ENCODE data around the gene SULT1B1. TPM values are rescaled to one million over a fixed set of nuclear protein-coding genes. Genes with fewer than 3 reads are reported as not detected.

Gene SULT1B1
- total and polyA plus RNA-seq, 2 donors (not counting 3 experiments of a cell fraction or from before 2014, with no cell fraction given) = 45.0 to 59.5 TPM

DNA sequence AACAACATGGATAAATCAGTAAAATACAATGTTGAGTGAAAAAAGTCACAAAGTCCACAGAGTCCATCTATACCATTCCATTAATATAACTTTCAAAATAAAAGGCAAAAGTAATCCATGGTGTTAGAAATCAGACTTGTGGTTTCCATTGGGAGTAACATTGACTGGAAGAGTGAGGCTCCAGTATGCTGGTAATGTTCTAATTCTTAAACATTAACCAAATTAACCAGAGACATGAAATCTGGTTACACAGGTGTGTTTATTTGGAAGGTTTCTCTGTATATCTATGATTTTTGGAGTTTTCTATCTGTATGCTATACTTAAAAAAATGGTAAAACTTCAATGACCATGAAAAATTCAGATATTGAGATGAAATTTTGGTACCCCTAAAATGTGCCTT is 42.6 kb downstream of the SULT1B1 start:
- peak overlapping the region; percentile 86 for H3K9ac ChIP-seq (replicated peaks; ENCODE audit: extremely low read depth, insufficient read depth, low read length)
- no peaks in the 10 kb centered on the region for H3K27me3 ChIP-seq (ENCODE audit: control insufficient read depth in 2 of 2, insufficient read depth in 2 of 2, low read length in 2 of 2)
- dilution Hi-C loops (cut with MboI; ENCODE audit: extremely low pct_ligation_motif_present, low sequenced_read_pairs) (no loop called here), intact Hi-C loops (cut with micrococcal nuclease) (loop anchor here (1.0 kb wide), 4 partner anchors 9 to 106 kb away; no protein-coding TSS in a partner anchor)
- BruUV-seq (replicated peaks) = no TSS peak
- no peak for TF ChIP-seq GATA2 (IDR thresholded peaks at IDR 0.05; ENCODE audit: insufficient read depth, insufficient read length, low read depth, low read length)
- TF ChIP-seq, protein P1, sequence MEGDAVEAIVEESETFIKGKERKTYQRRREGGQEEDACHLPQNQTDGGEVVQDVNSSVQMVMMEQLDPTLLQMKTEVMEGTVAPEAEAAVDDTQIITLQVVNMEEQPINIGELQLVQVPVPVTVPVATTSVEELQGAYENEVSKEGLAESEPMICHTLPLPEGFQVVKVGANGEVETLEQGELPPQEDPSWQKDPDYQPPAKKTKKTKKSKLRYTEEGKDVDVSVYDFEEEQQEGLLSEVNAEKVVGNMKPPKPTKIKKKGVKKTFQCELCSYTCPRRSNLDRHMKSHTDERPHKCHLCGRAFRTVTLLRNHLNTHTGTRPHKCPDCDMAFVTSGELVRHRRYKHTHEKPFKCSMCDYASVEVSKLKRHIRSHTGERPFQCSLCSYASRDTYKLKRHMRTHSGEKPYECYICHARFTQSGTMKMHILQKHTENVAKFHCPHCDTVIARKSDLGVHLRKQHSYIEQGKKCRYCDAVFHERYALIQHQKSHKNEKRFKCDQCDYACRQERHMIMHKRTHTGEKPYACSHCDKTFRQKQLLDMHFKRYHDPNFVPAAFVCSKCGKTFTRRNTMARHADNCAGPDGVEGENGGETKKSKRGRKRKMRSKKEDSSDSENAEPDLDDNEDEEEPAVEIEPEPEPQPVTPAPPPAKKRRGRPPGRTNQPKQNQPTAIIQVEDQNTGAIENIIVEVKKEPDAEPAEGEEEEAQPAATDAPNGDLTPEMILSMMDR (IDR thresholded peaks at IDR 0.05; ENCODE audit: extremely low read depth in 1 of 2, insufficient read depth in 1 of 2, low read depth in 1 of 2, low read length in 2 of 2) = no peak
- TF ChIP-seq, protein P2, sequence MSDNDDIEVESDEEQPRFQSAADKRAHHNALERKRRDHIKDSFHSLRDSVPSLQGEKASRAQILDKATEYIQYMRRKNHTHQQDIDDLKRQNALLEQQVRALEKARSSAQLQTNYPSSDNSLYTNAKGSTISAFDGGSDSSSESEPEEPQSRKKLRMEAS (IDR thresholded peaks at IDR 0.05; ENCODE audit: insufficient read depth, insufficient read length) = no peak
- peak; percentile 5 for TF ChIP-seq POLR2A (IDR thresholded peaks at IDR 0.05; ENCODE audit: low read depth, low read length)
- no peak for TF ChIP-seq EZH2 (IDR thresholded peaks at IDR 0.05; ENCODE audit: borderline replicate concordance, low read depth, low read length, severe bottlenecking)
- H3K4me2 ChIP-seq (ENCODE audit: insufficient read depth, low read length) = peak overlapping the region; percentile 67
- CTCF ChIA-PET = interaction anchor here (1.3 to 1.7 kb wide), 3 partner anchors 10 to 106 kb away, joined by 5 to 11 read pairs (median 6); no protein-coding TSS in a partner anchor
- peaks cover 56% of the 10 kb centered on the region for H3K4me1 ChIP-seq (ENCODE audit: control insufficient read depth, extremely low read depth, insufficient read depth, low read length)
- H3K4me3 ChIP-seq (replicated peaks in 1 of 3; ENCODE audit: insufficient read depth in 1 of 3, low read depth in 1 of 3, low read length in 3 of 3) = no peak overlapping the region
- no peaks in the 10 kb centered on the region for H3K36me3 ChIP-seq (ENCODE audit: control insufficient read depth in 2 of 2, extremely low read depth in 1 of 2, insufficient read depth in 2 of 2, low read length in 2 of 2)
- DNase-seq (ENCODE audit: low read depth, low spot score) = no peak
- POLR2A ChIA-PET = no interaction called here
- peak overlapping the region; percentile 34 for H2AFZ ChIP-seq (ENCODE audit: low read depth, low read length)
- H3K9me1 ChIP-seq (replicated peaks; ENCODE audit: control insufficient read depth, extremely low read depth, insufficient read depth, low read length) = no peaks in the 10 kb centered on the region
- peak overlapping the region; percentile 80 for H3K27ac ChIP-seq (ENCODE audit: insufficient read depth, low read depth, low read length)
- FAIRE-seq = no peak
- no peaks in the 10 kb centered on the region for H4K20me1 ChIP-seq (replicated peaks; ENCODE audit: control insufficient read depth, extremely low read depth, insufficient read depth, low read length)
- H3K79me2 ChIP-seq (ENCODE audit: control insufficient read depth, insufficient read depth, low read length) = no peaks in the 10 kb centered on the region
- no peaks in the 10 kb centered on the region for H3K9me3 ChIP-seq (replicated peaks; ENCODE audit: control insufficient read depth, insufficient read depth, low read length)

DNA sequence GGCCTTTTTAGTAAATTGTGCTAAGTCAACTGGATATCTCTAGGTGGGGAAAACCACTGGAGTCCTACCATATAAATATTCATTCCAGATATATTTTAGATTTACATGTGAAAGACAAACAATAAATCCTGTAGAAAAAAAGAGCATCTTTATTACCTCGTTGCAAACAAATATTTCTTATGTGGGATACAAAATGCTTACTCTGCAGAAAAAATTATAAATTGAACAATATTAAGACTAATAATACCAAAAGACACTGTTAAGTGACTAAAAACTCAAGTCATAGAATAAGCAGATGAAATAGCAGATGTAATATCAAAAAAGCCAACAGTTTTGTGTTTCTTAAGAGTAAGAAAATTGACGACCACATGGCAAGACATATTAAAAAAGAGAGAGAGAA is 43.8 kb downstream of the SULT1B1 start:
- Histone ChIP-seq H3K9me3 (replicated peaks; ENCODE audit: control insufficient read depth, insufficient read depth, low read length) (no peaks in the 10 kb centered on the region), H3K4me2 (ENCODE audit: insufficient read depth, low read length) (no peak overlapping the region), H3K9ac (replicated peaks; ENCODE audit: extremely low read depth, insufficient read depth, low read length) (no peak overlapping the region), H3K27ac (ENCODE audit: insufficient read depth, low read depth, low read length) (no peak overlapping the region), H3K4me3 (replicated peaks in 1 of 3; ENCODE audit: insufficient read depth in 1 of 3, low read depth in 1 of 3, low read length in 3 of 3) (no peak overlapping the region), H3K36me3 (ENCODE audit: control insufficient read depth in 2 of 2, extremely low read depth in 1 of 2, insufficient read depth in 2 of 2, low read length in 2 of 2) (no peaks in the 10 kb centered on the region), H3K4me1 (ENCODE audit: control insufficient read depth, extremely low read depth, insufficient read depth, low read length) (peaks cover 50% of the 10 kb centered on the region), H3K9me1 (replicated peaks; ENCODE audit: control insufficient read depth, extremely low read depth, insufficient read depth, low read length) (no peaks in the 10 kb centered on the region), H2AFZ (ENCODE audit: low read depth, low read length) (no peak overlapping the region), H4K20me1 (replicated peaks; ENCODE audit: control insufficient read depth, extremely low read depth, insufficient read depth, low read length) (no peaks in the 10 kb centered on the region), H3K27me3 (ENCODE audit: control insufficient read depth in 2 of 2, insufficient read depth in 2 of 2, low read length in 2 of 2) (no peaks in the 10 kb centered on the region), H3K79me2 (ENCODE audit: control insufficient read depth, insufficient read depth, low read length) (no peaks in the 10 kb centered on the region)
- CTCF ChIA-PET = no interaction called here
- POLR2A ChIA-PET = no interaction called here
- dilution Hi-C loops (cut with MboI; ENCODE audit: extremely low pct_ligation_motif_present, low sequenced_read_pairs) = no loop called here
- BruUV-seq (replicated peaks) = no TSS peak
- DNase-seq (ENCODE audit: low read depth, low spot score) (no peak), FAIRE-seq (no peak)
- TF ChIP-seq MYC (IDR thresholded peaks at IDR 0.05; ENCODE audit: low read depth, low read length) (no peak), GATA2 (IDR thresholded peaks at IDR 0.05; ENCODE audit: insufficient read depth, insufficient read length, low read depth, low read length) (no peak)
- intact Hi-C loops (cut with micrococcal nuclease) = no loop called here

All from endothelial cell of umbilical vein (primary cell).